A172 (cell line): ENCODE measurements around the gene SP140. TPM values are rescaled to one million over a fixed set of nuclear protein-coding genes. Genes with fewer than 3 reads are reported as not detected.
"Not testable (repeated sequence)": the region's sequence is repeated elsewhere in the genome, so short reads cannot be mapped to it uniquely, and the experiment has no call there.

Source experiments
- DNase-seq: peaks from one replicate; pipeline ENCODE4 v3.0.0-alpha.2; 2015; ENCODE audit warnings: low spot score
- total RNA-seq: library from RNA; depleted of rRNA; stranded (reverse); fragments of >200 nt; shearing (Covaris generic); gene quantifications from 2 replicates; pipeline ENCODE4 v1.2.3, GENCODE V29; 2014; rRNA removed

Gene SP140
- total RNA-seq: 0.65 and 1.6 TPM in 2 replicates

DNA sequence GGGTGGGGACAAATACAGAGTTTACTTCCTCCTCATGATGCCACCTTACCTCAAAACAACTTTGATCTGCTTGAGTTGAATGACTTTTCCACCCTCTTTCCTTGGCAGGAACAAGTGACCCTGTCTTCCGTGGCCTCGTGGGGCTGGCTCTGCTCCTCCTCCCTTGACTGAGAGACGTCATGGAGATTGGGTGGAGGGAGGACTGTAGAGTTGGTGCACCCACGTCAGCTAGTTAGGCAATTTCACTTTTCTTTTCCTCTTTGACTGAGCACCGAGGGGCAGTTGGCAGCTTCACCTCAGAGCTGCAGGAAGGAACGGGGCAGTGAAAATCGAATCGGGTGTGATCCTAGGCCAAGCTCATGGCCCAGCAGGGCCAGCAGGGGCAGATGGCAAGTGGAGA lies at the start of gene SP140:
Gene SP140 (plus strand): TSS at position 251 of the 400 bp plus-strand sequence. CDS start 109 bp downstream, at position 360.
- DNase-seq: no peak

- no peak for DNase-seq
Observed at GRCh38 chr2:230176996-230177395, 48.5 kb upstream of the SP140 start.

GRCh38 chr2:230178546-230179485 lies 46.7 kb upstream of the SP140 start:
- DNase-seq: no peak

DNA sequence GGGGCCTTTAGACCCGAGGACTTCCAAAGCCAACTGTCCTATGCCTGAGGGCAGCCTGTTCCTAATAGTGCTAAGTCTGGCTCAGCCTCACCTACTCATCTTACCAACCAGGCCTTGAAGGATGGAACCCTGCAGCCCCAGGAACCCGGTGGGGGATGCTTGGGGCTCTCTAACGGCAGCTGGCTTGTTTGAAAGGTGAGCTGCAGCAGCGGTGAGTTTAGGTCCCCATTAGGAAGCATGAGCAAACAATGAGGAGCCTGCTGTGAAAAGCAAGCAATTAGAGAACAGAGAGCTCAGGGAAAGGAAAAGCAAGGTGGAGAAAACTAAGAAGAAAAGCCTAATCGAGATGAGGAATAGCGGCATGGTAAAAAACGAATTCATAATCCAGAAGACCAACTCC lies 45.6 kb upstream of the SP140 start:
- no peak for DNase-seq

GRCh38 chr2:230181195-230181594 lies 44.3 kb upstream of the SP140 start:
- no peak for DNase-seq

GRCh38 chr2:230184727-230185578 lies 40.6 kb upstream of the SP140 start:
- DNase-seq: peak; percentile 5

- no peak for DNase-seq
Observed at GRCh38 chr2:230202430-230203109, 23.0 kb upstream of the SP140 start.

DNA sequence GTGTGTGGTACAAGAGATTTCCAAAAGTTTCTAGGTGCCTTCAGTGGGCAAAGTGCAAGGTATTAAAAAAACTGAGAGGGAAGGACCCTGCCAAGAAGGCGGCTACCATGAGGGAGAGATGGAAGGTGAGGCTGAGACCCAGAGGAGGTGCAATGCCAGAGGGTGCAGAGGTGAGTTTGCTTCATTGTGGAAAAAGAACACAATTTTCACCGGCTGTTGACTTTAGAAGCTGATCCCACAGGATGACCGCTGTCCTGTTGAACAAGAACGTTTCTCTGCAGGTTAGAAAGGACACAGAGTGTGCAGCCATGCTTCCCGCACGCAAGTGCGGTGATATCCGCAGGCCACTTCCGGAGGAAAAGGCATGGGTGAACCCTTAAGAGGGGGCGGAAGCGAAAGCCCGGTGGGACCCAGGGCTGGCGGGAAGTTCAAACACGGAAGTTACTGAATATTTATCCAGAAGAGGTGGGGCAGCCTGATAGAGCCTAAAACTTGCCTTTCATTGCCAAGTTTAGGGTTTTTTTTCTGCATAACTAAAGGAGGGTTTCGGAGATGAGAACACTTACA lies 22.3 kb upstream of the SP140 start:
- no peak for DNase-seq

DNA sequence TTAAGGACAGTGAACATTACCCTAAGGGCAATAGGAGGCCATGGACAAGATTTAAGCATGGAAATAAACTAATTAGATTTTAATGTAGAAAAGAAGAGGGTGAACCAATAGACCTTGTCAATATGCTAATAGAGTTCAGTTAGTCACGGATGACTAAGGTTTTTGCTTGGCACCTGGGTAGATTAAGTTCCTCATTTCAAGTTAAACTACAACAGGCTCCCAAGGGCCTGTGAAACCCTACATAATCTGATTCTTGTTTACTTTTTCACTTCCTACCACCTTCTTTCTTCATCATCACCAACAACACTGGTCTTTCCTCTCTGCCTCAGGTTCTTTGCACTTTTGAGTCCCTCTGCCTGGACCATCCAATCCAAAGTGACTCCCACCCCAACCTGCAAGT lies 20.5 kb upstream of the SP140 start:
- no peak for DNase-seq

DNA sequence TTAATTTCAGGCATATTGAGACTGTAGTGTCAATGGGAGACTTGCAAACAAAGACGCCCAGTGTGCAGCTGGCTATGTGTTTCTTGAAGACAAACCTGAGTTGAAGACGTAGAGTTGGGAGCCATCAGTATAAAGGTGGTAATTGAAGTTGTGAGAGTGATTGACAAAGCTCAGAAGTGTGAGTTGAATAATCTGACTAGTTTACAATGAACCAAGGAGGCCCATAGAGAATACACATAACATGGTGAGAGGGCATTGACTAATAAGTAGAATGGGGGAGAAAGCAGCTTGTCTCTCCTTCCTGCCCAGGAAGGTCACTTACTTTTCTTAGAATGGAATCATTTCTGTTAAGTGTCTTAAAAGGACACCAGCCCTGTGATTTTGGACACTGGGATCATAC lies 19.8 kb upstream of the SP140 start:
- DNase-seq: no peak

- no peak for DNase-seq
Observed at GRCh38 chr2:230208576-230208975, 17.0 kb upstream of the SP140 start.

DNA sequence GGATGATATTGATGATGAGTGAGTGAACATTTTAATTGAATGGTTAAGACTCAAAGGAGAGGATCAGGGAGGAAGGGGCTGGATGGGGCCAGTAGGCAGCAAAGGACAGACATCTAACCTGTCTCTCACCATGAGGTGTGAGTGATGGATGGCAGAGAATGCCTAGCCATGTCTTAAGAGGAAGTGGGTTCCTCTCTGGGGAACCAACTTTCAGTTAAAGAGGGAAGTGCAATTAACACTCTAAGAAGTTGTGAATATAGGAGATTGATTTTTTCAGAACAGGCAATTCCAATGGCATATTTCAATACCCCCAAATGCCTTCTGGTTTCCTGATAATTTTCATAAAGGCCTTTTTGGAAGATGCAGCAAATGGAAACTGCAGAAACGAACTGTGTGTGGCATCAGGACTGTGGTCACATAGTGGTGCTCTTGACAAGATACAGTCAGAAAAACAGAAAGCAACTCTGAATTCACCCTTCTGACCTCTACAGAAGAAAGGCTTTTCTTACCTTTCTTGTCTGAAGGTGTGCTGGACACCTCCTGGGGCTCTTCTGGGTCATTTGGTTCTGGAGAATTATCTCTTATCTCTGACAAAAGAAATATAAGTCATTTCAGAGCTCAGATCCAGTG lies 16.0 kb upstream of the SP140 start:
- no peak for DNase-seq

DNA sequence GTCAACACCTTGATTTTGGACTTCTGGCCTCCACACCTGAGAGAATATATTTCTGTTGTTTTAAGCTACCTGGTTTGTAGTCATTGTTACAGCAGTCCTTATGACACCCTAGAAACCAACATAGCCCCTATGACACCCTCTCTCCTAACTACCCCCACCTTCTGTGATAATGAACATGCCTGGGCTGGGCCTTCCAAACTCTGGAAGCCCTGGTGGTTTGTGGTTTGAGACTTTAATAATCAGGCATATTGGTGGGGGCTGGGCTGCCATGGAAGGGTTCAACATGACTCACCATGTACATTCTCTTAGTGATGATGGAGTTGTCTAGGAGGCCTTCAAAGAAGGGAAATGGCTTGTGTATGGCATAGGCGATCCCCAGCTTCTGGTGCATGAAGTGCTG lies 9.0 kb upstream of the SP140 start:
- DNase-seq: no peak

DNA sequence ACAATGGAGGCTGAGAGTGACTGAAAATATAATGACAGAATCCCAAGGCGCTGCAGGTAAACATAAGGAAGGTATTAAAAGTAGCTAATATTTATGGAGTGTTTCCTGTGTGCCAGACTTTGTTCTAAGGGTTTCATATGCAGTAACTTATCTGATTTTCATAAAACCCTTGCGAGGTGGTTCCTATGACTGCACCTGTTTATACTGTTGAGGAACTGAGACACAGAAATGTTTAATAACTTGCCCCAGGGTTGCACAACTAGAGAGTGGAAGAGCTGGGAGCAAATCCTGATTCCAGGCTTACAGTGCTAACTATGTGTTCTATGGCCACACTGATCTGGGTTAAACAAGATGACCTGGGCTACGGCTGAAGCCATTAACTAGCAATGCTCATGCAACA lies 8.1 kb upstream of the SP140 start:
- no peak for DNase-seq

GRCh38 chr2:230218421-230218820 lies 7.1 kb upstream of the SP140 start:
- DNase-seq: no peak

GRCh38 chr2:230219419-230220331 lies 5.9 kb upstream of the SP140 start, which contains the start of gene SP110:
TSS of gene SP110 (minus strand) at chr2:230219984. CDS start at chr2:230216927, 3,057 bp downstream.
- peak; percentile 90 for DNase-seq

GRCh38 chr2:230220347-230220969 lies 5.1 kb upstream of the SP140 start:
- peak; percentile 6 for DNase-seq

DNA sequence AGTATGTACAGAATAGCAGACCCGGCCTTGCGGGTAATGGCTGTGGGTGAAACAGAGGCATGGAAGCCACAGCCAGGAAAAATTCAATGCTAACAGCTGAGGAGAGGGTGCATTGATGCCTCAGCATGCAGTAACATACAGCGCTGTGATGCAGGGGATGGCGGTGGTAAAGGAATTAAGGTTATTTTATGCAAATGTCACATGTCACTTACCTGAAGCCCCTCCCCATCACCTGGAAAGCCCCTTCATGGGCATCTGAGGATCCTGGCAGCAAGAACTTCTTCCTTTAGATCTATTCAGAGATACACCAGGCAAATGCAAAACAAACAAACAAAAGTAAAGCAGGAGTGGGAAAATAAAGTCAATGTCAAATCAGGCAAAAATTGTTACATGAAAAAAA lies 4.0 kb upstream of the SP140 start:
- DNase-seq: no peak

DNA sequence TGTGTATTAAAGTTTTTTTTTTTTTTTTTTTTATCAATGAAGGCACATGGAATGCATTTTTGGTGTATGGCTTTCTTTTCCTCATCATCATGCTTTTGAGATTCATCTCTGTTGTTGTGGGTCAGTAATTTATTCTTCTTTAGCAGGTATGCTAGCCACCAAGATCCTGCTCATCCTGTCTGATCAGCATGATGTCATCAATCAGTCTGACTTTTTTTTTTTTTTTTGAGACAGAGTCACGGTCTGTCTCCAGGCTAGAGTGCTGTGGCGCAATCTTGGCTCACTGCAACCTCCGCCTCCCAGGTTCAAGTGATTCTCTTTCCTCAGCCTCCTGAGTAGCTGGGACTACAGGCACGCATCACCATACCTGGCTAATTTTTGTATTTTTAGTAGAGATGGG lies 2.7 kb upstream of the SP140 start:
- not testable (repeated sequence) for DNase-seq

- no peak for DNase-seq
Observed at GRCh38 chr2:230224458-230224857, 1.1 kb upstream of the SP140 start.
